GM12878 (cell line): ENCODE results near the gene PFKP. TPM values are rescaled to one million over a fixed set of nuclear protein-coding genes. Genes with fewer than 3 reads are reported as not detected.

Experiments used
- CREB1 ChIP-seq: IDR thresholded peaks from 2 replicates; pipeline ENCODE4 v1.6.1; 2012; ENCODE audit warnings: low read depth, mild to moderate bottlenecking, inconsistent platforms
- CREM ChIP-seq: IDR thresholded peaks from 2 replicates; pipeline ENCODE4 v1.6.1; 2014; ENCODE audit warnings: antibody characterized with exemption, low read depth
- CTCF ChIP-seq, 3 experiments: IDR thresholded peaks in 2 of 3; conservative IDR thresholded peaks in 1 of 3; 2 replicates each; pipeline ENCODE4 v1.5.1; 2011; ENCODE audit warnings: low read depth in 3 of 3, low read length in 3 of 3, mild to moderate bottlenecking in 3 of 3, control low read depth in 2 of 3, moderate library complexity in 2 of 3, inconsistent platforms in 1 of 3, mixed read lengths in 1 of 3; ENCODE audit not compliant: control insufficient read depth in 2 of 3, insufficient read depth in 1 of 3; ENCODE audit errors: extremely low read depth in 1 of 3
- IRF3 ChIP-seq: fragments of 450-650 bp; IDR thresholded peaks from 2 replicates; pipeline ENCODE4 v1.6.1; 2014; ENCODE audit warnings: mild to moderate bottlenecking
- NRF1 ChIP-seq: conservative IDR thresholded peaks from 2 replicates; pipeline ENCODE4 v1.6.1; 2011; ENCODE audit warnings: mild to moderate bottlenecking, low read depth, low read length, improper control_type of control experiment
- TCF3 ChIP-seq: IDR thresholded peaks from 2 replicates; pipeline ENCODE4 v1.6.1; 2012; ENCODE audit warnings: low read depth, mild to moderate bottlenecking, low read length, borderline replicate concordance; ENCODE audit not compliant: insufficient read depth
- ZBTB11 ChIP-seq: fragments of 450-650 bp; formaldehyde crosslinking; IDR thresholded peaks from 2 replicates; pipeline ENCODE4 v1.5.0; 2022; ENCODE audit warnings: mild to moderate bottlenecking, missing genetic modification characterization
- polyA plus RNA-seq, 11 experiments: library from polyadenylated mRNA; depleted of rRNA in 4 of 11; unstranded in 6 of 11; stranded (reverse) in 5 of 11; fragments of >200 nt; fragmentation: Nextera tagmentation in 4 of 11; fragmentation: Illumina TruSeq in 1 of 11; extraction: Ambion mirVana in 4 of 11; extraction: Trizol in 1 of 11; gene quantifications; 1 replicate in 1 of 11; 2 replicates in 10 of 11; pipeline versions ENCODE4 v1.2.1 to v1.2.3, GENCODE V29; 2011 to 2016; ENCODE audit warnings: inconsistent platforms in 2 of 11, missing spikeins in 2 of 11, low read depth in 1 of 11
- total RNA-seq, 4 experiments: library from RNA; depleted of rRNA in 3 of 4; stranded (reverse); fragments of >200 nt in 3 of 4; fragmentation: Illumina TruSeq in 1 of 4; extraction: Trizol in 1 of 4; gene quantifications; 2 replicates each; pipeline versions ENCODE4 v1.2.1 to v1.2.3, GENCODE V29; 2013 to 2021

Gene PFKP
- total and polyA plus RNA-seq, 10 of the 15 experiments (the other 5 are each of a cell fraction or from before 2014, with no cell fraction given) = 27.0 to 145 (median 95.7) TPM

- TF ChIP-seq IRF3 (no peak), TCF3 (no peak), CREB1 (no peak), ZBTB11 (CRISPR knock-in tag) (no peak), CTCF (IDR thresholded peaks at IDR 0.05 in 2 of 3, conservative IDR thresholded peaks at IDR 0.05 in 1 of 3; ENCODE audit: control insufficient read depth in 2 of 3, extremely low read depth in 1 of 3, insufficient read depth in 1 of 3, low read depth in 3 of 3, low read length in 3 of 3) (no peak), CREM (no peak), NRF1 (no peak)
- TF ChIP-seq, all 136 proteins: peak for 0
Measured at GRCh38 chr10:3102720-3103427, 35.5 kb downstream of the PFKP start (continued).
